SK-N-SH (cell line): Measurements from ENCODE around the gene TMEM170A.

ENCODE experiments used
- EP300 ChIP-seq, 2 experiments: IDR thresholded peaks; 2 replicates each; pipeline versions ENCODE4 v1.4.0 to v1.6.1; 2012; ENCODE audit warnings: borderline replicate concordance in 1 of 2, low read depth in 1 of 2, low read length in 1 of 2
- EZH2phosphoT487 ChIP-seq: fragments of 200-600 bp; sonication (generic); IDR thresholded peaks from 2 replicates; pipeline ENCODE4 v1.6.1; 2017; ENCODE audit warnings: low read depth, mixed run types, mild to moderate bottlenecking, antibody characterized with exemption, moderate library complexity, borderline replicate concordance
- FOSL2 ChIP-seq: IDR thresholded peaks from 2 replicates; pipeline ENCODE4 v1.4.0; 2012; ENCODE audit warnings: low read depth, mild to moderate bottlenecking, moderate library complexity, borderline replicate concordance
- FOXM1 ChIP-seq: IDR thresholded peaks from 2 replicates; pipeline ENCODE4 v1.4.0; 2012; ENCODE audit warnings: low read depth, mild to moderate bottlenecking
- JUND ChIP-seq: IDR thresholded peaks from 2 replicates; pipeline ENCODE4 v1.4.0; 2012
- MXI1 ChIP-seq: IDR thresholded peaks from 2 replicates; pipeline ENCODE4 v1.6.1; 2012; ENCODE audit warnings: mild to moderate bottlenecking, low read depth, low read length, improper control_type of control experiment
- NRF1 ChIP-seq: IDR thresholded peaks from 2 replicates; pipeline ENCODE4 v1.6.1; 2012; ENCODE audit warnings: low read depth, mild to moderate bottlenecking, low read length
- POLR2AphosphoS5 ChIP-seq: IDR thresholded peaks from 2 replicates; pipeline ENCODE4 v1.6.1; 2012; ENCODE audit warnings: low read depth, low read length
- SIN3A ChIP-seq: IDR thresholded peaks from 2 replicates; pipeline ENCODE4 v1.6.1; 2012; ENCODE audit warnings: low read depth, mild to moderate bottlenecking, low read length, moderate library complexity, borderline replicate concordance
- TCF12 ChIP-seq: IDR thresholded peaks from 2 replicates; pipeline ENCODE4 v1.4.0; 2012
- YY1 ChIP-seq: IDR thresholded peaks from 2 replicates; pipeline ENCODE4 v1.4.0; 2012; ENCODE audit warnings: low read depth, mild to moderate bottlenecking
- TF ChIP-seq, protein P1 (sequence below): fragments of 200-600 bp; sonication (generic); IDR thresholded peaks from 2 replicates; pipeline ENCODE4 v1.6.1; 2017; ENCODE audit warnings: antibody characterized with exemption, mild to moderate bottlenecking, moderate library complexity
- TF ChIP-seq, protein P2 (sequence below): fragments of 150-350 bp; IDR thresholded peaks from 2 replicates; pipeline ENCODE4 v1.6.1; 2017; ENCODE audit warnings: antibody characterized with exemption, low read length, low read depth, borderline replicate concordance
- TF ChIP-seq, protein P3 (sequence below): IDR thresholded peaks from 2 replicates; pipeline ENCODE4; 2012

DNA sequence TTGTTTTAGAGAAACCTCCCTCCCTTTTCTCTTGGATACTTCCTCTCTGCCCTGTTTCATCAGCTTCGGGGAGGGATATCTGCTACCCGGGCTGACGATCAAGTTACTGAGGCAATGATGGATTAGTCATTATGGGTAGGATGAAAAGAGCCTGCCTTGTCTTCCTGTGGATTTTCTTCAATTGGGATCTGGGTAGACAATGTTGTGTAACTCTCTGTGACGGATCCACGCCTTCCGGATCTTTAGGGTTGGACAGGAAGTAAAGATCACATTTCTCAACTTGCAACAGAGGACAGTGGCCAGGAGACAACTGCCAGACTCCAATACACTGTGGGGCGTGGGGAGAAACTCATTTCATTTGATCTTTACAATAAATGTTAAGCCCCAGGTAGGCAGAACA, 42.1 kb upstream of the TMEM170A start:
- TF ChIP-seq EZH2phosphoT487 (no peak), POLR2AphosphoS5 (no peak), EP300 (IDR thresholded peaks at IDR 0.05; ENCODE audit: borderline replicate concordance in 1 of 2, low read depth in 1 of 2, low read length in 1 of 2) (no peak), MXI1 (no peak), FOXM1 (no peak), FOSL2 (no peak), YY1 (no peak), JUND (no peak), NRF1 (no peak), TCF12 (no peak), SIN3A (no peak)
- TF ChIP-seq, protein P1, sequence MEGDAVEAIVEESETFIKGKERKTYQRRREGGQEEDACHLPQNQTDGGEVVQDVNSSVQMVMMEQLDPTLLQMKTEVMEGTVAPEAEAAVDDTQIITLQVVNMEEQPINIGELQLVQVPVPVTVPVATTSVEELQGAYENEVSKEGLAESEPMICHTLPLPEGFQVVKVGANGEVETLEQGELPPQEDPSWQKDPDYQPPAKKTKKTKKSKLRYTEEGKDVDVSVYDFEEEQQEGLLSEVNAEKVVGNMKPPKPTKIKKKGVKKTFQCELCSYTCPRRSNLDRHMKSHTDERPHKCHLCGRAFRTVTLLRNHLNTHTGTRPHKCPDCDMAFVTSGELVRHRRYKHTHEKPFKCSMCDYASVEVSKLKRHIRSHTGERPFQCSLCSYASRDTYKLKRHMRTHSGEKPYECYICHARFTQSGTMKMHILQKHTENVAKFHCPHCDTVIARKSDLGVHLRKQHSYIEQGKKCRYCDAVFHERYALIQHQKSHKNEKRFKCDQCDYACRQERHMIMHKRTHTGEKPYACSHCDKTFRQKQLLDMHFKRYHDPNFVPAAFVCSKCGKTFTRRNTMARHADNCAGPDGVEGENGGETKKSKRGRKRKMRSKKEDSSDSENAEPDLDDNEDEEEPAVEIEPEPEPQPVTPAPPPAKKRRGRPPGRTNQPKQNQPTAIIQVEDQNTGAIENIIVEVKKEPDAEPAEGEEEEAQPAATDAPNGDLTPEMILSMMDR: no peak
- TF ChIP-seq, protein P2, sequence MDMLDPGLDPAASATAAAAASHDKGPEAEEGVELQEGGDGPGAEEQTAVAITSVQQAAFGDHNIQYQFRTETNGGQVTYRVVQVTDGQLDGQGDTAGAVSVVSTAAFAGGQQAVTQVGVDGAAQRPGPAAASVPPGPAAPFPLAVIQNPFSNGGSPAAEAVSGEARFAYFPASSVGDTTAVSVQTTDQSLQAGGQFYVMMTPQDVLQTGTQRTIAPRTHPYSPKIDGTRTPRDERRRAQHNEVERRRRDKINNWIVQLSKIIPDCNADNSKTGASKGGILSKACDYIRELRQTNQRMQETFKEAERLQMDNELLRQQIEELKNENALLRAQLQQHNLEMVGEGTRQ: no peak
- TF ChIP-seq, protein P3, sequence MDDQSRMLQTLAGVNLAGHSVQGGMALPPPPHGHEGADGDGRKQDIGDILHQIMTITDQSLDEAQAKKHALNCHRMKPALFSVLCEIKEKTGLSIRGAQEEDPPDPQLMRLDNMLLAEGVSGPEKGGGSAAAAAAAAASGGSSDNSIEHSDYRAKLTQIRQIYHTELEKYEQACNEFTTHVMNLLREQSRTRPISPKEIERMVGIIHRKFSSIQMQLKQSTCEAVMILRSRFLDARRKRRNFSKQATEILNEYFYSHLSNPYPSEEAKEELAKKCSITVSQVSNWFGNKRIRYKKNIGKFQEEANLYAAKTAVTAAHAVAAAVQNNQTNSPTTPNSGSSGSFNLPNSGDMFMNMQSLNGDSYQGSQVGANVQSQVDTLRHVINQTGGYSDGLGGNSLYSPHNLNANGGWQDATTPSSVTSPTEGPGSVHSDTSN: peak; percentile 35
